NCI-H446 treated with DMSO at 0.1 percent for 48 hours (cell line): ENCODE data around the gene ILDR1.
"Not testable (repeated sequence)": the region's sequence is repeated elsewhere in the genome, so short reads cannot be mapped to it uniquely, and the experiment has no call there.

Experiments
- DNase-seq: peaks from one replicate; lab custom pipeline; 2025; lab: John Stamatoyannopoulos, UW

ILDR1 gene

GRCh38 chr3:122021811-122022401, at the start of gene ILDR1:
ILDR1 (minus strand) TSS chr3:122022247; CDS start chr3:122022077, 170 bp downstream.
- DNase-seq: no peak

GRCh38 chr3:122067588-122068240, 45.7 kb upstream of the ILDR1 start:
- no peak for DNase-seq

DNA sequence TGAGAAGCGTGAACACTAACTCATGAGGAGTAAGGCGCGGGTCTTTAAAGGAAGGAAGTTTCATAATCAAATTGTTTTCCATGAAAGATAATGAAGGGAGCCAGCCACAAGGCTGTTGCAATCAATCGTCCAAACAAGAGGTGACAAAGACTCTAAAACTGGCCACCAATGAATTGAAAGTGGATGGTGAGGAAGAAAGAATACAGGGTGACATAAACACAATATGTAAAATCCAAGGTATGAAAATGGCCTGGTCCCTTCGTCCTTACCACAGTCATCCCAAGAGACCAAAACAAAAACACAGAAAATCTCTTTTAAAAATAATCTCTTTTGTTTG, 45.1 kb upstream of the ILDR1 start:
- DNase-seq: no peak

DNA sequence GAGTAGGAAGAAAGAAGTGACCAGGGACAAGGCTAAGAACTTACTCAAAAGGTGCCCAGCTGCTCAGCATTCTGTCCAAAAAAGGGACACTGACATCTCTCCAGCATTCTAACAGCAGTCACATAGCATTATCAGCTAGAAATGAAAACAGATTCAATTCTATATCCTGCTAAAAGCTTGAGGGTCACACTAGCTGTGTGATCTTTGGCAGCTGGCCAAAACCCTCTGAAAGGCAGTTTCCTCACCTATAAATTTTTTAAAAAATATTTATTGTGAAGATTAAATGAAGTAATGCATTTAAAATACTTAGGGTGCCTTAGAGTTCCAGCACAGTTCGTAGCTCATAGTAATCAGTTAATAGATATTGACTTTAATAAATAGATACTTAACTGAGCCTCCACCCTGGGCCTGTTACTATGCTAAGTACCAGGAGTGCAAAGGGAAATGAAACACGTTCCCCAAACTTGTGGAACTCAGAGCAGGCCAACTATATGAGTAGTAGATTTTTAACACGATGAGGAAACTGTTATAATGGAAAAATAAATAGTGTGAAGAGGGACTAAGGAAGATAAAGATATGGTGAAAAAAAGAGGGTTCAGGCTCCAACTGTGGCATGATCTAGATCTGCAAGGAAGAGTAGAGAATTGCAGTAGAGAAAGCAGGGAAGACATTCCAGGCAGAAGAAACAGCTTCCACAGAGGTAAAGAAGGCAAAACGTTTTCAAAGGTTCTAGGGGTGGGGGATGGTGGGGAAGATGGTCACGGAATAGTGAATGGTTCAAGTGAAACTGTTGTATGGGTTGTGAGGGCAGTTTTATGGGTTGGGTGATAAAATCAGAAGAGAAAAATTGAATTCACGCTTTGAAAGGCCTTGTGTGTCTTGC, 44.5 kb upstream of the ILDR1 start:
- no peak for DNase-seq

DNA sequence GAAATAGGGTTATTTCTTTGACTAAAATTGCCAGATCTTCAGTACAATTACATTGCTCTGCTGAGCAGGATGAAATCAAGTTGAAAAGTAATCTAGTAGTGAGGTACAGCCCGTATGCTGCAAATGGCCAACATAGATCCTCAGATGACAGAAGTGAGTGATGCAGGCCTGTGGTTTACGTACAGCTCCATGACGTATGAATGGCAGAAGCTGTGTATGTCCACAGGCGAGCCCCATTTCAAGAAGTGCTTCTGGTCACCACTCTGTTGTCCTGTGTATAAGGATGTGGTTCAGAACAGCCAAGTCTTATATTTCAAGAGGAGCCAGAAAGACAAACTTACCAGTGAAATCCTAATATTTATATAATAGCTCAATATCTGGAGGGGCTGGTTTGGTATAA, 42.3 kb upstream of the ILDR1 start:
- DNase-seq: no peak

- DNase-seq: no peak
Measured at GRCh38 chr3:122063908-122064307, 41.9 kb upstream of the ILDR1 start.

DNA sequence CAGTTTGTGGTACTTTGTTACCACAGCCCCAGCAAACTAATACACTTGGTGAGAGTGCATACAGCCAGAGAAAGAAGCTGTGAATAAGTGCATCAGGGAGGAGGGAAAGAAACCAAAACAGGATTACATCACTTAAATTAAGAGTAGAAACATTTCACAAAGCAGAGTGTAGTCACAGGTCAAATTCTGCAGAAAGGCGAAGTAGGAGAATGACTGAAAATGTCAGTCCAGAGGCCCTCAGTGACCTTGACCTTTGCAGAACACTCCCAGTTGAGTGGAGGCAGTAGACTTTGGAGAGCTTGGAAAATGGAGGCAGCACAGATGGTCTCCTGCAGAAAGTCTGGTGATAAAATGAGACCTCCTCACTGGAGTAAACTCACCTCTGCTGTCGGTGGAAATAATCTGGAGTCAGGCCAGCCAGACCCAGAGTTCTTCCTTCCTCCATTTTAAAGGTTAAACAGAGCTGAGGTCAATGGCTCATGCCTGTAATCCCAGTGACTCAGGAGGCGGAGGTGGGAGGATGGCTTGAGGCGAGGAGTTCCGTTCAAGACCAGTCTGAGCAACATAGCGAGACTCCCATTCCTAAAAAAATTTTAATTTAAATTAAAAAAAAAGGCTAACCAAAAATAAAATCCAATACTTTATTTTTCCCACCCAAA, 38.1 kb upstream of the ILDR1 start:
- no peak for DNase-seq

DNA sequence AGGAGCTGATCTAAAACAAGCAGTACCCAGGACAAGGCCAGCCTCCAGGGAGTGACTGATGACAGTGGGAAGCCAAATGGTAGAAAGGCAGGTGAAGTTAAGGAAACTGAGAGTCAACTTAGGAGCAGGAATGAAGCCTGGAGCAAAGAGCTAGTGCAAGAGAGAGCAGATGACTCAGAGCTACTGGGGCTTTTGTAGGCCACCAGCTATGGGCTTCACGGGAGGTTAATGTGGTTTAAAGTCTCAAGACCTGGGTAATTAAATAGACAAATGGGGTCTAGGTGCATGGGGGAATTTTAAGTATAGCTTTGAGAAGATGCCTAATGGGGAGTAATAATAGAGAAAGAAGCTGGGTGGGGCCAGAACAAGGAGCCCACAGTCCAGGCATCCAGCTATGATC, 36.2 kb upstream of the ILDR1 start:
- no peak for DNase-seq

DNA sequence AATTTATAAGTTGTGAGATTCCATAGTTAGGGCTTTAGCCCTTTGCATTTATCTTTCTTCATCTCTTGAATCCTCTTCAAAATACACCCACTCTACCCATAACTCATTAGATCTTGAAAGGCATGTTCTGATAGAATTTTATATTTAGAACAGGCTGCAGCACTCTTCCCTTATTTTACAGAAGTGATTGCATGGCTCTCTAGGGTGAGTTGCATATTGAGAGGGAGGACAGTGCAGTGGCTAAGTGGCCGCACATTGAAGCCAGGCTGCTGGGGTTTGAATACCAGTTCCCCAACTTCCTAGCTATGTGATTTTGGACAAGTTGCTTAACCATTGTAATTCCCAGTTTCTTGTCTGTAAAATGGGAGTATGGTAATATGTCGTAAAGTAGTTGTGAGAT, 35.6 kb upstream of the ILDR1 start:
- no peak for DNase-seq

DNA sequence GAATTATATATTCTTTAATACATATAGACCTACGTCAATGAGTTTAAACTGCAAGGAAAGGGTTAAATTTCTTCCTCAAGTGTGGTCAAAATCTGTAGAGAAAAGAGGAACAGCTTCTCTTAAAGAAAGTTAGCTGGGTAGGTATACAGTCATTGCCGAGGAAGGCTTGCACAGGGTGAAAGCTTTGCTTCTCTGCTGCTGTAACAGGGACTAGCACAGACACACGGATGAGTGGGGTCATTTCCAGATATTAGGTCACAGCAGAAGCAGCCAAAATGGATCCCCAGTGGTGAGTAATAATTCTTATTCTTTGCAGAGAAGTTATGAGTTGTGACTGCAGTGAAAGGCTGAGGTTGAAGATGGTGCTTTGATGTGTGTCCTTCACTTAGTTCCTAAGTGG, 33.2 kb upstream of the ILDR1 start, which contains the start of gene CD86:
TSS of gene CD86 (plus strand) at position 148 of the 400 bp plus-strand sequence. CDS start at position 276, 128 bp downstream.
- DNase-seq: no peak

- DNase-seq: no peak
Measured at GRCh38 chr3:122052968-122053367, 30.9 kb upstream of the ILDR1 start.

- DNase-seq: not testable (repeated sequence)
Measured at GRCh38 chr3:122047773-122048172, 25.7 kb upstream of the ILDR1 start.

- not testable (repeated sequence) for DNase-seq
Measured at GRCh38 chr3:122047296-122047695, 25.2 kb upstream of the ILDR1 start.

DNA sequence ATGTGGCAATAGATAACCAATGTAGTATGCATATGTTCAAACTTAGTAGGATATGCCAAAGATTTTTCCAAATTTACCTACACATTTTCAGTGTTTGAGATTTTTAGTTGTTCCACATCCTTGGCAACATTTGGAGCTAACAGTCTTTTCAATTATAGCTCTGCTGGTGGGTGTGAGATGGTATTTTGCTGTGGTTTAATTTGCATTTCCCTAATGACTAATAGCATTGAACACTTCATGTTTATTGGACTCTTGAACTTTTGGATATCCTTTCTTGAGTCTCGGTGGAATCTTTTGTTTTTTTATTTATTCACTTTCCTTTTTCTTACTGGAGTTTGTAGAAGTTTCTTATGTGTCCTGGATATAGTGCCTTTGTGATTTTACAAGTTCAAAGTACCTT, 11.0 kb upstream of the ILDR1 start:
- DNase-seq: no peak

- DNase-seq: no peak
Measured at GRCh38 chr3:122032531-122032930, 10.5 kb upstream of the ILDR1 start.

- DNase-seq: no peak
Measured at GRCh38 chr3:122031123-122031468, 9.0 kb upstream of the ILDR1 start.

GRCh38 chr3:122030381-122031122, 8.5 kb upstream of the ILDR1 start:
- DNase-seq: no peak

GRCh38 chr3:122025296-122025695, 3.2 kb upstream of the ILDR1 start:
- DNase-seq: no peak

DNA sequence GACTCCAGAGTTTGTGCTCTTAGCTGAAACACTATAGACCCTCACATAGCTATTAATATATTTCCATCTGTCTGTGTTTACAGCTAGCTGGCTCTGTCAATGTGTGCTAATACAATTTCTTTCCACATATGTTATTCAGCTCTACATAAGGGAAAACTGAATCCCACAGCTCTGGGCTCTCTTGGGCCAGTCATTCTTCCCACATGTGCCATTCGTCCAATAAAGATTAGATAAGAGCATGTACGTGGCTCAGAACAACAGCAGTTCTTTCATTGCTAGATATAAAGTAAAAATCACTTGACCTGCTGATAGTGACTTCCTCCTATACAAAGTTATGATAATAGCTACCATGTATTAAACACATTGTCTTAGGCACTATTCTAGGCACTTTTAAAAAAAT, 2.8 kb upstream of the ILDR1 start:
- no peak for DNase-seq

GRCh38 chr3:122023335-122023910, 1.4 kb upstream of the ILDR1 start:
- no peak for DNase-seq

GRCh38 chr3:122021037-122021436, 1.0 kb downstream of the ILDR1 start:
- no peak for DNase-seq

GRCh38 chr3:122019493-122019892, 2.6 kb downstream of the ILDR1 start:
- DNase-seq: no peak
